Fibroblast of lung (primary cell): ENCODE data around the gene CENPP.

Experiments
- EZH2 ChIP-seq: IDR thresholded peaks from 2 replicates; pipeline ENCODE4 v1.5.1; 2012; ENCODE audit warnings: low read length, control low read depth, mild to moderate bottlenecking; ENCODE audit errors: missing control alignments
- TF ChIP-seq, protein P1 (sequence below), 2 donors: IDR thresholded peaks in 1 of 2; conservative IDR thresholded peaks in 1 of 2; 1 replicate in 1 of 2; 2 replicates in 1 of 2; pipeline ENCODE4 v1.5.1; 2011 to 2012; ENCODE audit warnings: low read length in 2 of 2, control low read depth in 1 of 2, inconsistent platforms in 1 of 2, low read depth in 1 of 2, mild to moderate bottlenecking in 1 of 2

DNA sequence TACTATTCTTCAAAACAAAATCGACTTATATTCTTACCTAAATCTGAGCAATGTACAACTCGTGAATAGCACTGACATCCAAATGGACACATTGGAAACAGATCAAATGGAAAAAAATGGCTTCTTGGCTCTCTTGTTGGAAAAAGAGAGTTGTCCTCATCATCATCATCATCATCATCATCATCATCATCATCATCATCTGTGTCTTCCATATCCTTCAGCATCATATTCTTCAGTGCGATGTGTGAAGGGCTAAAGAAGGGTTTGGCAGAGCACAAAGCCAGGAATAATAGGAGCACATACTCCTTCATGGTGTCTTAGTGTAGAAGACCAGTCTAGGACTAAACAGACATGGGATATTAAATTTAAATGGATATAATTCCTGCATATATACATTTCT, 148.8 kb downstream of the CENPP start:
- TF ChIP-seq, protein P1, sequence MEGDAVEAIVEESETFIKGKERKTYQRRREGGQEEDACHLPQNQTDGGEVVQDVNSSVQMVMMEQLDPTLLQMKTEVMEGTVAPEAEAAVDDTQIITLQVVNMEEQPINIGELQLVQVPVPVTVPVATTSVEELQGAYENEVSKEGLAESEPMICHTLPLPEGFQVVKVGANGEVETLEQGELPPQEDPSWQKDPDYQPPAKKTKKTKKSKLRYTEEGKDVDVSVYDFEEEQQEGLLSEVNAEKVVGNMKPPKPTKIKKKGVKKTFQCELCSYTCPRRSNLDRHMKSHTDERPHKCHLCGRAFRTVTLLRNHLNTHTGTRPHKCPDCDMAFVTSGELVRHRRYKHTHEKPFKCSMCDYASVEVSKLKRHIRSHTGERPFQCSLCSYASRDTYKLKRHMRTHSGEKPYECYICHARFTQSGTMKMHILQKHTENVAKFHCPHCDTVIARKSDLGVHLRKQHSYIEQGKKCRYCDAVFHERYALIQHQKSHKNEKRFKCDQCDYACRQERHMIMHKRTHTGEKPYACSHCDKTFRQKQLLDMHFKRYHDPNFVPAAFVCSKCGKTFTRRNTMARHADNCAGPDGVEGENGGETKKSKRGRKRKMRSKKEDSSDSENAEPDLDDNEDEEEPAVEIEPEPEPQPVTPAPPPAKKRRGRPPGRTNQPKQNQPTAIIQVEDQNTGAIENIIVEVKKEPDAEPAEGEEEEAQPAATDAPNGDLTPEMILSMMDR (conservative IDR thresholded peaks at IDR 0.05 in 1 of 2, IDR thresholded peaks at IDR 0.05 in 1 of 2; ENCODE audit: low read depth in 1 of 2, low read length in 2 of 2) = no peak
- no peak for TF ChIP-seq EZH2
